NCI-H1436 (cell line): Measurements from ENCODE around the gene SCGB1D1.

Source experiments
- DNase-seq: peaks from one replicate; lab custom pipeline; 2025; lab: John Stamatoyannopoulos, UW

The SCGB1D1 gene

GRCh38 chr11:62233730-62234129, 43.7 kb downstream of the SCGB1D1 start:
- DNase-seq = no peak

DNA sequence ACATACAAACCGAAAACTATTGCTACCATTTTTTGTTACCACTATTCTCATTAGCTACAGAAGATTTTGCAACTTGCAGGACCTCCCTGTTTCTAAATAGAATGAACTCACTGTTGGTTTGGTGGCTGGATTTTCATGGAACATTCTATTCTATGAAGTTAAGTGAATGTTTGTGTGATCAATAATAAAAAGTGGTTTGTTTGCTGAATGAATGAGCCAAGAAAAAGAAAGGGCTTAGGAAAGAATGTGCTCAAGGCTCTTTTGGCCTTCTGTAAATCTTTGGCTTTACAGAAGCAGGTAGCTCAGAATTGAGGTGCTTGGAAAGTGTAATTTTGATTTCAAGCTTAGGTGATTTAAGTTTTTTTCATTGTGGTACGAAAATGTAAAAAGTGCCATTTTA, 46.2 kb downstream of the SCGB1D1 start:
- no peak for DNase-seq

DNA sequence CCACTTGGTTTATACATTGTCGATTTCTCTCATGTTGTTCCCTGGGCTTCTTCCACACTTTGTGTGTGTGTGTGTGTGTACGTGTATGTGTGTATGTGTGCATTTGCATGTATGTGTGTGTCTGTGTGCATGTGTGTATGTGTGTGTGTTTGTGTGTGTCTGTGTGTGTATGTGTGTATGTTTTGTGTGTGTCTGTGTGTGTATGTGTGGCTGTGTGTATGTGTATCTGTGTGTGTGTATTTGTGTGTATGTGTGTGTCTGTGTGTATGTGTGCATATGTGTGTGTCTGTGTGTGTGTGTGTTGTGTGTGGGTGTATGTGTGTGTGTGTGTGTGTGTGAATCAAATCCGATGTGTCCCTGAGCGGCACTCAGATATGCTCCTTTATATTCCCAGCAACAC, 47.5 kb downstream of the SCGB1D1 start:
- DNase-seq = no peak

- no peak for DNase-seq
Observed at GRCh38 chr11:62238151-62238550, 48.1 kb downstream of the SCGB1D1 start.

DNA sequence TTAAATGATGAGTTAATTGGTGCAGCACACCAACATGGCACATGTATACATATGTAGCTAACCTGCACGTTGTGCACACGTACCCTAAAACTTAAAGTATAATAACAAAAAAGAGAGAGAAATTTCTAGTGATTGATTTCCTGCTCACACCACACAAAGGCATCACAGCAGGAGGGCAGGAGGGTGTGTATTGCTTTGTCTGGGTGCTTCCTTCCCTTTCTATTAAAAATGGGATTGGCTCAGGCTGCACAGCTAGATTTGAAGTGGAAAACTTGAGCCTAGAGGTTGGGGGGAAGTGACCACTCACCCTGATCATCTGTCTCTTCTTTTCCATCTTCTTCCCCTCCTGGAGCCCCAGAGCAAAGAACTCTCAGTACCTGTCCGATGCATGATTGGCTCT, 51.1 kb downstream of the SCGB1D1 start:
- DNase-seq = no peak

GRCh38 chr11:62242021-62242420, 52.0 kb downstream of the SCGB1D1 start, which contains the start of gene SCGB1D2:
SCGB1D2 (plus strand) TSS chr11:62242239; CDS start chr11:62242308, 69 bp downstream.
- no peak for DNase-seq
